Naive thymus-derived CD4-positive, alpha-beta T cell (primary cell): ENCODE measurements around the gene CAPN5. TPM values are rescaled to one million over a fixed set of nuclear protein-coding genes. Genes with fewer than 3 reads are reported as not detected.
A peak's percentile ranks its signal among the peaks of the same experiment; 100 is the strongest.

ENCODE experiments used
- ATAC-seq: fragments of 150-1000 bp; cut with Tn5 transposase; 2 replicates; pipeline ENCODE4 v1.10.0; 2021; ENCODE audit warnings: mild to moderate bottlenecking, moderate library complexity
- CTCF ChIA-PET: fragments of 350-600 bp; sonication (Branson Sonifier 250); formaldehyde crosslinking; loops from one replicate; lab custom pipeline; 2021; ENCODE audit warnings: antibody characterized with exemption; lab: Charles Lee
- POLR2A ChIA-PET: fragments of 350-600 bp; sonication (Branson Sonifier 250); formaldehyde crosslinking; loops from one replicate; lab custom pipeline; 2021; ENCODE audit warnings: antibody characterized with exemption, inconsistent platforms; lab: Charles Lee
- DNase-seq, 9 donors: peaks; one replicate each; pipeline versions ENCODE4 v3.0.0 to v3.0.0-alpha.2; 2020 to 2022; ENCODE audit warnings: mixed read lengths in 1 of 9
- H3K27ac ChIP-seq: one replicate; pipeline ENCODE4 v1.7.0; 2013; ENCODE audit warnings: mild to moderate bottlenecking, low read depth, low read length, moderate library complexity
- H3K27me3 ChIP-seq, 2 donors: one replicate each; pipeline ENCODE4 v1.7.0; 2013; ENCODE audit warnings: low read length in 2 of 2, mild to moderate bottlenecking in 2 of 2, moderate library complexity in 2 of 2; ENCODE audit not compliant: control insufficient read depth in 2 of 2, insufficient read depth in 2 of 2
- H3K36me3 ChIP-seq, 3 experiments: 1 replicate in 2 of 3; 2 replicates in 1 of 3; pipeline ENCODE4 v1.7.0; 2013; ENCODE audit warnings: low read length in 3 of 3, mild to moderate bottlenecking in 3 of 3, moderate library complexity in 1 of 3; ENCODE audit not compliant: insufficient read depth in 3 of 3, control insufficient read depth in 2 of 3
- H3K4me1 ChIP-seq, 2 donors: one replicate each; pipeline ENCODE4 v1.7.0; 2013; ENCODE audit warnings: low read length in 2 of 2, mild to moderate bottlenecking in 2 of 2, moderate library complexity in 1 of 2; ENCODE audit not compliant: control insufficient read depth in 2 of 2, insufficient read depth in 2 of 2
- H3K4me3 ChIP-seq: 2 replicates; pipeline ENCODE4 v1.7.0; 2013; ENCODE audit warnings: mild to moderate bottlenecking, low read length
- H3K9me3 ChIP-seq, 3 experiments: 1 replicate in 2 of 3; 2 replicates in 1 of 3; pipeline ENCODE4 v1.7.0; 2013; ENCODE audit warnings: low read length in 3 of 3; ENCODE audit not compliant: control insufficient read depth in 2 of 3
- H3K27ac Mint-ChIP-seq, 9 donors: one replicate each; pipeline ENCODE4 v1.8.0; 2020 to 2022; ENCODE audit warnings: mixed read lengths in 9 of 9, mild to moderate bottlenecking in 8 of 9, moderate library complexity in 5 of 9, inconsistent platforms in 2 of 9
- H3K27me3 Mint-ChIP-seq, 5 donors: one replicate each; pipeline ENCODE4 v1.8.0; 2021 to 2022; ENCODE audit warnings: mixed read lengths in 5 of 5, mild to moderate bottlenecking in 1 of 5
- H3K36me3 Mint-ChIP-seq, 5 donors: one replicate each; pipeline ENCODE4 v1.8.0; 2020 to 2022; ENCODE audit warnings: mixed read lengths in 5 of 5, mild to moderate bottlenecking in 3 of 5, inconsistent platforms in 1 of 5
- H3K4me1 Mint-ChIP-seq, 7 donors: one replicate each; pipeline ENCODE4 v1.8.0; 2020 to 2022; ENCODE audit warnings: mixed read lengths in 7 of 7, mild to moderate bottlenecking in 3 of 7, inconsistent platforms in 1 of 7
- H3K4me3 Mint-ChIP-seq, 10 donors: one replicate each; pipeline ENCODE4 v1.8.0; 2020 to 2022; ENCODE audit warnings: mild to moderate bottlenecking in 10 of 10, mixed read lengths in 10 of 10, moderate library complexity in 6 of 10, inconsistent platforms in 2 of 10
- H3K9me3 Mint-ChIP-seq, 11 donors: one replicate each; pipeline ENCODE4 v1.8.0; 2020 to 2022; ENCODE audit warnings: mixed read lengths in 11 of 11, mild to moderate bottlenecking in 4 of 11, inconsistent platforms in 1 of 11, moderate library complexity in 1 of 11
- intact Hi-C, 2 donors: fragments of 100-400 bp; cut with micrococcal nuclease; formaldehyde crosslinking; loops; one replicate each; pipeline ENCODE4 v1.15.1; 2023
- polyA plus RNA-seq, 2 donors: library from polyadenylated mRNA; unstranded; fragments of 300-500 nt; fragmentation: Illumina TruSeq; gene quantifications; one replicate each; pipeline ENCODE4 v1.2.3, GENCODE V29; 2021
- total RNA-seq, 6 experiments: library from RNA in 5 of 6; stranded (reverse) in 5 of 6; gene quantifications; 1 replicate in 5 of 6; 2 replicates in 1 of 6; pipeline ENCODE4 v1.2.3 and lab custom pipeline; 2021 to 2026

The CAPN5 gene
- total and polyA plus RNA-seq, 7 experiments from 2014 or later = 0.94 to 5.8 (median 5.6) TPM

GRCh38 chr11:77069336-77069968 is 2.7 kb downstream of the CAPN5 start:
- no peak for DNase-seq
- Histone ChIP-seq H3K9me3 (no peaks in the 10 kb centered on the region), H3K4me3 (no peak overlapping the region), H3K27ac (no peak overlapping the region), H3K4me1 (peaks cover 9 to 16% of the 10 kb centered on the region in 2 donors), H3K36me3 (no peaks in the 10 kb centered on the region), H3K27me3 (no peaks in the 10 kb centered on the region)
- Mint-ChIP-seq H3K9me3 (peaks cover 0 to 3% (median 0%) of the 10 kb centered on the region in 11 donors), H3K27me3 (peaks cover 0 to 22% (median 0%) of the 10 kb centered on the region in 5 donors), H3K4me3 (peak overlapping the region in 5 of 10 donors; percentile 16 to 81 (median 41)), H3K4me1 (peaks cover 16 to 49% (median 31%) of the 10 kb centered on the region in 7 donors), H3K27ac (peak overlapping the region in 2 of 9 donors; percentile 7 to 70), H3K36me3 (no peaks in the 10 kb centered on the region)
- CTCF ChIA-PET = no interaction called here
- ATAC-seq = no peak
- POLR2A ChIA-PET = no interaction called here
- intact Hi-C loops = loop anchor here in 1 of 2 donors (5.0 kb wide), 1 partner anchor 343 kb away; no protein-coding TSS in a partner anchor

GRCh38 chr11:77069969-77070582 is 3.3 kb downstream of the CAPN5 start:
- Mint-ChIP-seq H3K36me3 (no peaks in the 10 kb centered on the region), H3K4me3 (peak overlapping the region in 1 of 10 donors; percentile 16), H3K4me1 (peaks cover 16 to 49% (median 31%) of the 10 kb centered on the region in 7 donors), H3K9me3 (peaks cover 0 to 3% (median 0%) of the 10 kb centered on the region in 11 donors), H3K27ac (no peak overlapping the region), H3K27me3 (peaks cover 0 to 17% (median 0%) of the 10 kb centered on the region in 5 donors)
- POLR2A ChIA-PET = interaction anchor here (1.8 kb wide), 1 partner anchor 13 kb away, joined by 6 read pairs; no protein-coding TSS in a partner anchor
- ATAC-seq (no peak), DNase-seq (no peak)
- no peak overlapping the region for H3K4me3 ChIP-seq
- no peak overlapping the region for H3K27ac ChIP-seq
- CTCF ChIA-PET = no interaction called here
- peaks cover 9 to 16% of the 10 kb centered on the region in 2 donors for H3K4me1 ChIP-seq
- H3K27me3 ChIP-seq = no peaks in the 10 kb centered on the region
- intact Hi-C loops = loop anchor here in 1 of 2 donors (5.0 kb wide), 1 partner anchor 342 kb away; no protein-coding TSS in a partner anchor
- H3K9me3 ChIP-seq = no peaks in the 10 kb centered on the region
- no peaks in the 10 kb centered on the region for H3K36me3 ChIP-seq

DNA sequence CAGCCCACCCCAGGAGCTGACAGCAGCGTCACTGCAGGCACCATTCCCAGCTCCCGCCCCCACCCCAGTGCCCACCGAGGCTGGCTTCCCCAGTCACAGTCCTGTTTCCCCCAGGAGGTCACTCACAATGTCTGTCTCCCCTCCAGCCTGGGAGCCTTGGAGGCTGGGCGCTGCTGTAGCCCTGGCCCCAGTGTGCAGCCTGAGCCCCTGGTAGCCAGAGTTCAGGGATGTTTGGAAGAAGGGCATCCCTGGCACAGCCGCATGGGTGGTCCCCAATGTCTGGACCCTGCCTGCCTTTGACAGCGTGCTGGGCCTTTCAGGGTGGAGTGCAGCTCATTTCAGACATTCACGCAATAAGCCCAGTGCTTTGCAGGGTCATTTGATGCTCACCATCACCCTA is 4.3 kb downstream of the CAPN5 start:
- POLR2A ChIA-PET = interaction anchor here (1.8 kb wide), 1 partner anchor 12 kb away, joined by 6 read pairs; no protein-coding TSS in a partner anchor
- no peak overlapping the region for H3K4me3 ChIP-seq
- no peak overlapping the region for H3K27ac Mint-ChIP-seq

DNA sequence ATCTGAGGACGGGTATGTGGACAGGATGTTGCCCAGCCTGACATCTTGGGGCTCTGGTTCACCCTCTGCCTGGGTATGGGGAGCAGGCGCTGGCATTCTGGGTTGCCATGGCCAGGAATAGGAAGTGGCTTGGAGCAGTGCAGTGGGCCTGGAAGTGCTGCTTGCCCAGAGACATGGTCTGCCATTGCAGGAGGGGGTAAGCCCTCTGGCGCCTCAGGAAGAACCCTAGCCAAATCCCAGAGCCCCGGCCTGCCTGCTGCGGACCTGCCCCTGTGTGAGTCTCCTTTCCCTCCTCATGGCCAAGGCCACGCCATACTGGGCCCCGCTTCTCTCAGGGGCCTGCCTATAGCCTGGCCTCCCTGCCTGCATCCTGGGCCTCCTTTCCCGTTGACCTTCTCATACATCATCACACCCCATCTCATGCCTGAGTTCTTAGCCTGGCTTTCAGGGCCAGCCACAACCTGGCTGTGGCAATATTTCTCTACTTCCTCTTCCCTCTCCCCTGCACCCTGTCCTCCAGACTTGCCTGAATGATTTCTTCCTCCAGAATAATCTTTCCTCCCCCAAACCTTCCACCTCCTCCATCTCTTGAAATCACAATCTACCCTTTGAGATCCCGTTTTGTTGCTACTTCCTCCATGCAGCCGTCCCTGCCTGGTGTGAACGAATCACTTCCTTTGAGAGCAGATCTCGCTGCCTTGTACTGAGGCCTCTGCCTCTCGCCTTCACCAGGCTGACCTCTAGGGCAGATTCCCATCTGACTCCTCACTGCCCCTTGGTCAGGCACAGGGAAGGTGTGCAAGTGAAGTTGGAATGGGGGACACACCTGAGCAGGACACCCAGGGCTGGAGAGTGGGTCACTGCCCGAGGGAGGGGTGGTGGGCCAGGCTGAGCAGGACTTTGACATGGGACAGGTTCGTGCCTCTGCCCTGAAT is 5.2 kb downstream of the CAPN5 start:
- ChIA-PET POLR2A (interaction anchor here (1.3 to 1.8 kb wide), 2 partner anchors 10 to 11 kb away, joined by 3 to 6 read pairs; no protein-coding TSS in a partner anchor), CTCF (no interaction called here)
- Mint-ChIP-seq H3K4me1 (peaks cover 16 to 47% (median 26%) of the 10 kb centered on the region in 7 donors), H3K27me3 (peaks cover 0 to 17% (median 0%) of the 10 kb centered on the region in 5 donors), H3K27ac (peak overlapping the region in 2 of 9 donors; percentile 5 to 36), H3K4me3 (no peak overlapping the region), H3K9me3 (peaks cover 0 to 3% (median 0%) of the 10 kb centered on the region in 11 donors), H3K36me3 (peaks cover 0 to 4% (median 0%) of the 10 kb centered on the region in 5 donors)
- no peak overlapping the region for H3K4me3 ChIP-seq
- no peak overlapping the region for H3K27ac ChIP-seq
- ATAC-seq = peak; percentile 47
- no peaks in the 10 kb centered on the region for H3K36me3 ChIP-seq
- peaks cover 9 to 16% of the 10 kb centered on the region in 2 donors for H3K4me1 ChIP-seq
- DNase-seq = no peak
- no peaks in the 10 kb centered on the region for H3K27me3 ChIP-seq
- H3K9me3 ChIP-seq = no peaks in the 10 kb centered on the region
- intact Hi-C loops = no loop called here

More for the DNA sequence above, 4.3 kb downstream of the CAPN5 start:
- ATAC-seq (no peak), DNase-seq (no peak)
- Histone ChIP-seq H3K36me3 (no peaks in the 10 kb centered on the region), H3K27ac (no peak overlapping the region), H3K27me3 (no peaks in the 10 kb centered on the region), H3K4me1 (peaks cover 9 to 16% of the 10 kb centered on the region in 2 donors), H3K9me3 (no peaks in the 10 kb centered on the region)
- Mint-ChIP-seq H3K4me1 (peaks cover 16 to 44% (median 26%) of the 10 kb centered on the region in 7 donors), H3K4me3 (no peak overlapping the region), H3K9me3 (peaks cover 0 to 3% (median 0%) of the 10 kb centered on the region in 11 donors), H3K36me3 (no peaks in the 10 kb centered on the region), H3K27me3 (peaks cover 0 to 12% (median 0%) of the 10 kb centered on the region in 5 donors)
- intact Hi-C loops = no loop called here
- CTCF ChIA-PET = no interaction called here

- Histone ChIP-seq H3K27me3 (no peaks in the 10 kb centered on the region), H3K27ac (no peak overlapping the region), H3K9me3 (no peaks in the 10 kb centered on the region), H3K36me3 (no peaks in the 10 kb centered on the region), H3K4me3 (no peak overlapping the region), H3K4me1 (peaks cover 2 to 16% of the 10 kb centered on the region in 2 donors)
- intact Hi-C loops = no loop called here
- CTCF ChIA-PET = no interaction called here
- no peak for DNase-seq
- Mint-ChIP-seq H3K4me1 (peaks cover 15 to 41% (median 21%) of the 10 kb centered on the region in 7 donors), H3K9me3 (no peaks in the 10 kb centered on the region), H3K27me3 (peaks cover 0 to 14% (median 0%) of the 10 kb centered on the region in 5 donors), H3K4me3 (no peak overlapping the region), H3K27ac (no peak overlapping the region), H3K36me3 (peaks cover 0 to 4% (median 0%) of the 10 kb centered on the region in 5 donors)
- POLR2A ChIA-PET = interaction anchor here (1.2 to 1.3 kb wide), 2 partner anchors 9 to 10 kb away, joined by 3 read pairs; no protein-coding TSS in a partner anchor
- ATAC-seq = peak; percentile 37
These were observed 6.1 kb downstream of the CAPN5 start for GRCh38 chr11:77072851-77073327.
